Parietal lobe (tissue), 1 donor: Measurements from ENCODE around the gene NLRP11. TPM values are rescaled to one million over a fixed set of nuclear protein-coding genes. Genes with fewer than 3 reads are reported as not detected.

Experiments used
- total RNA-seq: library from RNA; depleted of rRNA; stranded (reverse); fragments of >200 nt; gene quantifications from one replicate; pipeline ENCODE4 v1.2.3, GENCODE V29; 2014

The NLRP11 gene
- total RNA-seq: not detected

DNA sequence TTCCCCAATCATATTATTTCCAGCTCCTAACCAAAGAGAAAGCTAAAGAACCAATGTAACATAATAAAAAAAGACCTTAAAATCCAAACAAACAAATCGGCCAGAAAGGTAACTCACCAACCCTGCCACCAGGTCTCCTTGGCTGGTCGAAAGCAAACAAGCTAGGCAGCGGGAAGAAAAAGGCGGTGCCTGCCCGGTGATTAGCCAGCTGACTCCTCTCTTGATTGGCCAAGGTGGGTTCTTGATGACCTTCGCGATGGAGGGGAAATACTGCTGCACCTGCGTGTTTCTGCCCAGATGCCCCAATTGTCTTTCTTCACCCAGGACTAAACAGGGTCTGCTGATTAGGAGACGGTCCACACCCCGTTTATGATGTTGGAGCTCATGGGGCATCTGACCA lies at the start of gene NLRP11:
Gene NLRP11 (minus strand): TSS at position 154 of the 400 bp plus-strand sequence. CDS start 13,825 bp downstream, outside the sequence.

DNA sequence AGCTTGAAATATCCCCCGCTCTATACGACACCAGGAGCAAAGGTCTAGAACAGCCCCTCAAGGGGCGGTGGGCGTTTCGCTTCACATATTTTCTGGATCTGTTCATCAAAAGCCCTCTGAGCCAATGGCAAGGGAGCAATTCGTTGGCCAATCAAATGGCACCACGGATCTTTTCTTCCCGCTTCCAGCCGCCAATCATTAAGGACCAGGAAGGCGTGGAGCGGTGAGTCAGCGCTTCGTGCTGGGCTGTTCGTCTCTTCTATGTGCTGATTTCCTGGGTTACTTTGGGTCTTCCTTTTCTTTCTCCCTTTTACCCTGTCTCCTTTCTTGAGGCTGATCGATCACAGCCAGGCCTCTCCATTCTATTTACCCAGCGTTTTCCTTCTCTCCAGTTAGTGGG lies 4.5 kb upstream of the NLRP11 start, which contains the start of gene NLRP4:
Gene NLRP4 (plus strand): TSS at position 201 of the 400 bp plus-strand sequence. CDS start 15,541 bp downstream, outside the sequence.

DNA sequence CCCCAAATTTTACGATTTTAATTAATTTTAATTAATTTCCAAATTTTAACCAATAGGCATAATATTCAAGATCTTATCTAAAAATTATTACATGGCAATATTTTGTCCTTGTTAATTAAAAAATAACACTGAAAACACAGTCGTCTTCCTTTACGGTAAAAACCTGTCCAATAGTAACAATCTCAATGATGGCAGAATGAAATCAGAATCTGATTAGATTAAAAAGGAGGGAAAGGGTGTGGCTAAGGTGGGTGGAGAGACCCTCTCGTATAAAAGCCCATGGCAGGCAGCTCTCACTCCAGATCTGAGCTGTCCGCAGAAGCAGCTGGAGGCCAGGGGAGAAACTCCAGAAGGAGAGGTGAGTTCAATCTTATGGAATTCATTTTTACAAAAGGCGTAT lies 63.0 kb downstream of the NLRP11 start, which contains the start of gene RFPL4AL1:
Gene RFPL4AL1 (plus strand): TSS at position 301 of the 400 bp plus-strand sequence. CDS start 2,687 bp downstream, outside the sequence.

DNA sequence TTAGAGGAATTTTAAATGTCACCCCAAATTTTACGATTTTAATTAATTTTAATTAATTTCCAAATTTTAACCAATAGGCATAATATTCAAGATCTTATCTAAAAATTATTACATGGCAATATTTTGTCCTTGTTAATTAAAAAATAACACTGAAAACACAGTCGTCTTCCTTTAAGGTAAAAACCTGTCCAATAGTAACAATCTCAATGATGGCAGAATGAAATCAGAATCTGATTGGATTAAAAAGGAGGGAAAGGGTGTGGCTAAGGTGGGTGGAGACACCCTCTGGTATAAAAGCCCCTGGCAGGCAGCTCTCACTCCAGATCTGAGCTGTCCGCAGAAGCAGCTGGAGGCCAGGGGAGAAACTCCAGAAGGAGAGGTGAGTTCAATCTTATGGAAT lies 73.0 kb downstream of the NLRP11 start, which contains the start of gene RFPL4A:
Gene RFPL4A (plus strand): TSS at position 301 of the 400 bp plus-strand sequence. CDS start 2,704 bp downstream, outside the sequence.

DNA sequence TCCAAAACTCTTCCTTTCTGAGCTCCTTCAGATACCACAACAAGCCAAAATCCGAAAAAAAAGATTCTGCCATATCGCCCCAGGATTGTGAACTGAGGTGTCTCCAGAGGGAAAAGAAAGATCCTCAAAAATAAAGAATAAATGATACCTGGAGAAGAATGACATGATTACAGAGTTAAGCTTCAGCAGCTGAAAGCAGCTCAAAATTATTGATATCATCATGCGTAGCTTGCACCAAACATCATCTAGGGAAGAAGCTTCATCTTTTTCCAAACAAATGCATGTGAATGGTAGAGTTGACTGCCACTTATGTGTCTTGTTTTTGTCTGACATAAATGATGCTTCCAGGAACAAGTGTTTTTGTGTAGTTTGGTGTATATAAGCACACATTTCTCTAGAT lies 93.5 kb downstream of the NLRP11 start, which contains the start of gene NLRP9:
Gene NLRP9 (minus strand): TSS at position 101 of the 400 bp plus-strand sequence. CDS start 28 bp downstream, at position 73.

Other genes with a start within 250 kb of the NLRP11 start
- gene FIZ1, start 232.5 kb downstream of the NLRP11 start, total RNA-seq: 3.8 TPM
- gene ZNF524, start 231.7 kb downstream of the NLRP11 start, total RNA-seq: 4.7 TPM
- 3.1 TPM for gene ZNF865, start 226.4 kb downstream of the NLRP11 start, total RNA-seq
- gene ZNF784, start 207.4 kb downstream of the NLRP11 start, total RNA-seq: 4.7 TPM
- 7.2 TPM for gene ZNF580, start 191.0 kb downstream of the NLRP11 start, total RNA-seq
- 10.3 TPM for gene ZNF581, start 188.3 kb downstream of the NLRP11 start, total RNA-seq
- 9.7 TPM for gene CCDC106, start 183.8 kb downstream of the NLRP11 start, total RNA-seq
- 76.7 TPM for gene U2AF2, start 177.0 kb downstream of the NLRP11 start, total RNA-seq
- 33.8 TPM for gene EPN1, start 156.8 kb downstream of the NLRP11 start, total RNA-seq
- gene NLRP9, start 93.6 kb downstream of the NLRP11 start, total RNA-seq: not detected
- gene RFPL4A, start 72.9 kb downstream of the NLRP11 start, total RNA-seq: not detected
- gene RFPL4AL1, start 62.9 kb downstream of the NLRP11 start, total RNA-seq: not detected
- not detected for gene NLRP4, start 4.5 kb upstream of the NLRP11 start, total RNA-seq
- not detected for gene NLRP13, start 100.3 kb upstream of the NLRP11 start, total RNA-seq
- gene NLRP8, start 115.8 kb upstream of the NLRP11 start, total RNA-seq: not detected
- gene NLRP5, start 154.8 kb upstream of the NLRP11 start, total RNA-seq: not detected